ENCODE results near the gene ROBO2.

The ROBO2 gene

DNA sequence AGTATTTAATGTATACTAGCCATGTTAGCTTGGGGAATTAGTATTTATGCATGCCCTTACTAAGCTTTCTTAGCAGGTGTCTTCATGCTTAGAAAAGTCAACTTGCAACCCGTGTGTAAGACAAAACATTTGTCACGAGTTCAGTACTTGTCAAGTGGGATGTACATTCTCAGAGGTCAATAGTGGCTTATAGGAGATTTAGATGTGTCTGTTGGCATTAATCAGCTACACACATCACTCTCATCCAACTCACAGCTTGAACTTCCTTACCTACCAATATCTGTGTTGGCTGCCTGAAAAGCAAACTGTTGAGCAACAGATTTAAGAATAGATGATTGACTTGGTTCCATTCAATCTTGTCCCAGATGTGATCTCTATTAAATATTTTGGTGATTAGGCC lies 109.5 kb downstream of the ROBO2 start:
- no peaks in the 10 kb centered on the region for H3K36me3 Mint-ChIP-seq (ENCODE audit: insufficient read depth)
- H3K27ac Mint-ChIP-seq (ENCODE audit: low read depth) = no peak overlapping the region
- no peaks in the 10 kb centered on the region for H3K9me3 Mint-ChIP-seq
- no peak overlapping the region for H3K4me3 Mint-ChIP-seq
- H3K4me1 Mint-ChIP-seq = no peaks in the 10 kb centered on the region
- no peak for ATAC-seq (replicated peaks; ENCODE audit: extremely low read depth, poor library complexity, severe bottlenecking)
- no peaks in the 10 kb centered on the region for H3K27me3 Mint-ChIP-seq
- no peak for DNase-seq (ENCODE audit: low spot score in 2 of 2)

DNA sequence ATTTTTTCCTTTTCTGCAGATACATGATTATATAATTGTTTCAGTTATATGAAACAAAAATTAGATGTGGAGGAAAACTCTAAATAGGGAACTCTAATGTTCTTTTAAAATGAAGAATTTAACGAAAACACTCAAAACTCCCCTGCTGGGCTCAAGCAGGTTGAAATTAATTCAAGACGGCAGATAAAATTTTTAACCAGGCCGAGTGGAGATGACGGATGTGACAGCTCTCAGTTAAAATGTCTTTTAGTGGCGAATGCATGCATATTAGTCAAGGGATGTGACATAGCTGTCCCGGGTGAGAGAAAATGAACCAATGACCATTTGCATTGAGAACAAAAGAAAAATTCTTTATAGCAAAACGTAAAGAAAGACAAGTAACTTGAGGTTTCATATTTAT lies 110.1 kb downstream of the ROBO2 start:
- no peak overlapping the region for H3K27ac Mint-ChIP-seq (ENCODE audit: low read depth)
- H3K27me3 Mint-ChIP-seq = no peaks in the 10 kb centered on the region
- no peaks in the 10 kb centered on the region for H3K36me3 Mint-ChIP-seq (ENCODE audit: insufficient read depth)
- no peak for DNase-seq (ENCODE audit: low spot score in 2 of 2)
- no peaks in the 10 kb centered on the region for H3K4me1 Mint-ChIP-seq
- H3K4me3 Mint-ChIP-seq = no peak overlapping the region
- no peak for ATAC-seq (replicated peaks; ENCODE audit: extremely low read depth, poor library complexity, severe bottlenecking)
- peaks cover 3% of the 10 kb centered on the region for H3K9me3 Mint-ChIP-seq

DNA sequence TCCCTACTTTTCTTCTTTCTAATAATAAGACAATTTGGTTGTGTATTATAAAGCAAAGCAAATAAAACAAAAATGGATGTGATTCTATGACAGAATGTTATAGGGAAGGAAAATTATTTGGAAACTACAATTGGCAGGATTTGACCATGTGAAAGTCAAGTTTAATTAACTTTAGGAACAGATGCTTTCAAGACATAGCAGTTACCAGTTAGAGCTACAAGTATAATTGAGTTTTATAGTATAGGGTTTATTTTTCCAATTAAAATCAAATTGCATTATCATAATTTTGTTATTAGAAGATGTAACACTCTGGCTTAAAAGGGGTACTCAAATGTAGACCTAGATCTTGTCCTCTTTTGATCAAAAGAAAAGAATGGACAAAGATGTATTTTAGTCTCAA lies 110.9 kb downstream of the ROBO2 start:
- H3K4me1 Mint-ChIP-seq = no peaks in the 10 kb centered on the region
- no peaks in the 10 kb centered on the region for H3K27me3 Mint-ChIP-seq
- DNase-seq (ENCODE audit: low spot score in 2 of 2) = no peak
- no peaks in the 10 kb centered on the region for H3K36me3 Mint-ChIP-seq (ENCODE audit: insufficient read depth)
- no peak for ATAC-seq (replicated peaks; ENCODE audit: extremely low read depth, poor library complexity, severe bottlenecking)
- no peak overlapping the region for H3K4me3 Mint-ChIP-seq
- H3K9me3 Mint-ChIP-seq = peaks cover 7% of the 10 kb centered on the region
- H3K27ac Mint-ChIP-seq (ENCODE audit: low read depth) = no peak overlapping the region

DNA sequence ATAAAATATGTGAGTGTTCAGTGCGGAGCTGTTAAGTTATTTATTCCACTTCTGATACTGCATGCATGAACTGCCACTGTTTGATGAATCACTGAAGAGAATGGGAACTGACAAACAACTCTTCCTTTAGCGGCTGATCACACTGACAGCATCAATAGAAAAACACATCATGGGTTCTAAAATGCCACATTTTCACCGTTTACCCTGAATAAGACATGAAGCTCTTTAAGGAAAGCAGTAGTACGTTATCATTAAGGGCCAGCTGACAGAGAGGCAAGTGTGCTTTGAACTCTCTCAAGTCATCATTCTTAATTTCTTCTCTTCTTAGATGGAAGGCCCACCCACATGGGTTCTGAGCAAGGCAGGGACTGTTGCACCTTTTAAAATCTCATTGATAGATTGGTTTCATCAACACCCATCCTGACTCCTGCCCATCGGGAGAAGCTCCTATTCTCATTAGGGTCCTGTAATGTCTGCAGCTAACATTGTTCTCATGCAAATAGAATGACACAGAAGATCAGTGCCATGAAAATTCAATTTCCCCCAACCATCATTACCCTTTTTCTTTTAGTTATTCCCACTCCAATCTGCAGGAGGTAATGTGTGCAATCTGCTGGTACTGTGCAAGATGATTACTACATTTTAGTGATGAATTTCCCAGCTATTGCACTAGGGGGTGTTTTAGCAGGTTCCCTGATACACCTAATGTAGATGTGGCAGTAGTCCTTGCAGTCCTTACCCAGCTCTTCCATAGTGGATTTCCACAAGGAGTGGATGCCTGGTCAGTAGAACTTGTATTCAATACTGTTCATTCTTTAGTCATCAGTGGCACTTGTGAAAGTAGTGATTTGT lies 119.1 kb downstream of the ROBO2 start:
- Mint-ChIP-seq H3K27me3 (no peaks in the 10 kb centered on the region), H3K36me3 (ENCODE audit: insufficient read depth) (no peaks in the 10 kb centered on the region), H3K4me1 (no peaks in the 10 kb centered on the region), H3K9me3 (peaks cover 12% of the 10 kb centered on the region), H3K27ac (ENCODE audit: low read depth) (no peak overlapping the region), H3K4me3 (no peak overlapping the region)
- no peak for DNase-seq (ENCODE audit: low spot score in 2 of 2)
- no peak for ATAC-seq (replicated peaks; ENCODE audit: extremely low read depth, poor library complexity, severe bottlenecking)

DNA sequence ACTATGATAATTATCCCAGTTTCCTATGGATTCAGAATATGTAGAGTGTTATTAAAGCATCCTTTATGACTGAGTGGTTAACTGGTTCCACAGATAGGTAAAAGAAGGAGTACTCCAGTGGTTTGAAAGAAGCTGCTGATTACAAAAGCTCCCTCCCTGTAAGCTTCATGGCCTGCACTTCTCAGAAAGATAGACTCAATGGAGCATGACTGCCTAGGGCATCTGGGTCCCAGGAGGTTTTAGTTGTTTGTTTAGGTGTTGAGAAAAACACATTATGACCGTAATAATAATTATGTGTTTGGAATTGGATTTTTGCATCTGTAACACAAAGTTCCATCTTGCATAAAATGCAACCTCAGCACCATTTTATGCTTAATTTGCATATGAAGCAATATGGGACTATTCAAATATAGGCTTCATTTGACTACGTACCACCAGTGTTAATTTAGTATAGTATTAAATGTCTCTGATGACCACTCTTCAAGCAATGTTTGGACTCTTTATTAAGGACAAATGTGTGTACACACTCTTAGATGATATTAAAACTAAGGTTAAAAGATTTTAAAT lies 121.1 kb downstream of the ROBO2 start:
- H3K27ac Mint-ChIP-seq (ENCODE audit: low read depth) = no peak overlapping the region
- no peaks in the 10 kb centered on the region for H3K36me3 Mint-ChIP-seq (ENCODE audit: insufficient read depth)
- peaks cover 2% of the 10 kb centered on the region for H3K9me3 Mint-ChIP-seq
- DNase-seq (ENCODE audit: low spot score in 2 of 2) (no peak), ATAC-seq (replicated peaks; ENCODE audit: extremely low read depth, poor library complexity, severe bottlenecking) (no peak)
- no peaks in the 10 kb centered on the region for H3K27me3 Mint-ChIP-seq
- no peak overlapping the region for H3K4me3 Mint-ChIP-seq
- H3K4me1 Mint-ChIP-seq = no peaks in the 10 kb centered on the region

DNA sequence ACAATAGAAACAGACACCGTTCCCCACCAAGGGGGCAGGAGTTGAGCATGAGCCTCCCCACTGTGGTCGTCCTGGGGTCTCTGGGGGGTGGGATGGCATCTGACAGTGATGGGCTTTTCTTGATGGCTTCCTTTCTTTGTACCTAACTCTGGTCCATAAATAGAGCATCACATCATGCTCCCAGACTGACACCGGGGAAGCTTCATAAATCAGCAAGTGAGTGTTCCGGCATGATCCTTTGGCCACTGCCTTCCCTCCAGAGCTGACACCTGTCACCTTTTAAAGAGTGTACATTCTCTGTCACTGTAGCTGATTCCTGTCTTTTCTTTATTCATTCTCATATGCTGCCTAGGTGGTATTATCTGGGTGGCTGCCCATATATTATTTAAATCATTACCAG lies 129.9 kb downstream of the ROBO2 start:
- Mint-ChIP-seq H3K4me1 (no peaks in the 10 kb centered on the region), H3K27ac (ENCODE audit: low read depth) (no peak overlapping the region), H3K36me3 (ENCODE audit: insufficient read depth) (peaks cover 2% of the 10 kb centered on the region), H3K27me3 (no peaks in the 10 kb centered on the region), H3K4me3 (no peak overlapping the region), H3K9me3 (peaks cover 11% of the 10 kb centered on the region)
- ATAC-seq (replicated peaks; ENCODE audit: extremely low read depth, poor library complexity, severe bottlenecking) (no peak), DNase-seq (ENCODE audit: low spot score in 2 of 2) (no peak)

DNA sequence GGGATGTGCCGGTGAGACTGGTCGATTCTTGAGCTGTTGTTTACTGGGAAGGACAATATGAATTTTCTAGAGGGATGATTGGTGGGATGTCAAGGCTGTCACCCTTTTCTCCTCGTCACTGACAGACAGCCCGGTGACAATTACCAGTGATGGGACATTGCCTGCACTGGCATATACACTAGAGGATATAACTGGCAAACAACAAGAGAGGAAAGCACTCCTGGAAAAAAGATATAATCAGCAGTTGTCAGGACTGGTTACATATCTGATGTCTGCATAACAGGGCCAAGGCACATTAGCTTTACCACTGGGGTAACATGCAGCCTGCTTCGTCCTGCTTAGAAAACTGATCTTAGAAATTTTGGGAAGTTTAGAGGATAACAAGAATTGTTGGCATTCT lies 131.1 kb downstream of the ROBO2 start:
- Mint-ChIP-seq H3K27ac (ENCODE audit: low read depth) (no peak overlapping the region), H3K4me3 (no peak overlapping the region), H3K27me3 (no peaks in the 10 kb centered on the region), H3K4me1 (no peaks in the 10 kb centered on the region), H3K36me3 (ENCODE audit: insufficient read depth) (peaks cover 2% of the 10 kb centered on the region), H3K9me3 (peaks cover 21% of the 10 kb centered on the region)
- DNase-seq (ENCODE audit: low spot score in 2 of 2) (no peak), ATAC-seq (replicated peaks; ENCODE audit: extremely low read depth, poor library complexity, severe bottlenecking) (no peak)

DNA sequence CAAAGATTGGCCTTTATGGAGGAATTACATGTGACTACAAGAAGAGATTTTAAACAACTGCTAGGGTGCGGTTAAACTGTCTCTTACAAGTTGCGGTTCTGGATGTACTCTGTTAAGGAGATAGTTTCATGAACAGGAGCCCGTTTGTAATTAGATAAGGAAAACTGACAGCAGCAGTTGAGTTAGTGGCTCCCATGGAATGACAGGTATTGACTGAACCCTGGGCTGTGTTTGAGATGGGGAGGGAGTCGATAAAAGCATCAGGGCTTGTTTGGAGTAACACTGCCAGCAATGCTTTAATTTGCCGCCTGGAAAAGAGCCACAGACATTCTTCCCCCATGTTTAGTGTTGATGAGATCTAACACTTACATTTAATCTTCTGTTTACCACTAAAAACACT lies 139.9 kb downstream of the ROBO2 start:
- Mint-ChIP-seq H3K27me3 (no peaks in the 10 kb centered on the region), H3K4me1 (no peaks in the 10 kb centered on the region), H3K9me3 (peaks cover 23% of the 10 kb centered on the region), H3K36me3 (ENCODE audit: insufficient read depth) (no peaks in the 10 kb centered on the region), H3K27ac (ENCODE audit: low read depth) (no peak overlapping the region), H3K4me3 (no peak overlapping the region)
- ATAC-seq (replicated peaks; ENCODE audit: extremely low read depth, poor library complexity, severe bottlenecking) = no peak
- DNase-seq (ENCODE audit: low spot score in 2 of 2) = no peak

DNA sequence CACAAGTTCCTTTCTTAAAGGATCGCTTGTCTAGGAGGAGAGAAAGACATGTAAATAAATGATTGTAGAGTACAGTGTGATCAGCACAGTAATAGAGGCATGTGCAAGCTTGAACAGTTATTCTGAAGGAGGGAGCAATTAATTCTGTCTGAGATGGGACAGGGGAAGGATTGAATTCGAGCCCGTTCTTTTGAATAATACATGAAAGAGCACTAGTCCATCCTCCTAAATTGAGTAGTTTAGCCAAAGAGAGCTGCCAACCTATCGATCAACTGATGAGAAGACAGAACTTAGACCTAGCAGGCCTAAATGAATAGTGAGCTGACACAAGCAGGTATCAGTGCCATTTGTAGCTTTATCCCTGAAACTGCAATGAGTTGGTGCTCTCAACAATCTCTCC lies 142.4 kb downstream of the ROBO2 start:
- no peak overlapping the region for H3K4me3 Mint-ChIP-seq
- H3K27me3 Mint-ChIP-seq = no peaks in the 10 kb centered on the region

DNA sequence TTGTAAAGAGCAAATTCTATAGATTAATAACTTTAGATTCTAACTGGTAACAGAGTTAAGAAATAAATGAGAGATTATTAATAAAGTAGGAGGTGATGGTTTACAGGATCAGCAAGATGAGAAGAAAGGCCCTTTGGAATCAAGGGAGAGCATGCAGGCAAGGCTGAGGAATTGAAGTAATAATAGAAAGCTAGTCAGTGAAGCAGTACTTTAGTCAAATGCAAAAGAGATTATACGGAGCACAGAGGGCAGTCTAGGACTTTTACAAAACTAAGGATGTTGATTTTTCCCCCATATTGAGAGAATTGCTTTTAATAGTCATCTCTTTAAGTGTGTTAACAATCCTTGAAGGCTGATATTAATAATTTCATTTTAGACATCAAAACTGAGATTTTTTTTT lies 146.4 kb downstream of the ROBO2 start:
- H3K4me1 Mint-ChIP-seq = no peaks in the 10 kb centered on the region
- H3K27me3 Mint-ChIP-seq = no peaks in the 10 kb centered on the region
- no peak overlapping the region for H3K4me3 Mint-ChIP-seq
- ATAC-seq (replicated peaks; ENCODE audit: extremely low read depth, poor library complexity, severe bottlenecking) (no peak), DNase-seq (ENCODE audit: low spot score in 2 of 2) (no peak)
- H3K27ac Mint-ChIP-seq (ENCODE audit: low read depth) = no peak overlapping the region
- peaks cover 17% of the 10 kb centered on the region for H3K9me3 Mint-ChIP-seq
- H3K36me3 Mint-ChIP-seq (ENCODE audit: insufficient read depth) = no peaks in the 10 kb centered on the region

More for the DNA sequence above, 142.4 kb downstream of the ROBO2 start:
- ATAC-seq (replicated peaks; ENCODE audit: extremely low read depth, poor library complexity, severe bottlenecking) = no peak
- no peak for DNase-seq (ENCODE audit: low spot score in 2 of 2)
- no peaks in the 10 kb centered on the region for H3K4me1 Mint-ChIP-seq
- H3K27ac Mint-ChIP-seq (ENCODE audit: low read depth) = no peak overlapping the region
- peaks cover 23% of the 10 kb centered on the region for H3K9me3 Mint-ChIP-seq
- no peaks in the 10 kb centered on the region for H3K36me3 Mint-ChIP-seq (ENCODE audit: insufficient read depth)

DNA sequence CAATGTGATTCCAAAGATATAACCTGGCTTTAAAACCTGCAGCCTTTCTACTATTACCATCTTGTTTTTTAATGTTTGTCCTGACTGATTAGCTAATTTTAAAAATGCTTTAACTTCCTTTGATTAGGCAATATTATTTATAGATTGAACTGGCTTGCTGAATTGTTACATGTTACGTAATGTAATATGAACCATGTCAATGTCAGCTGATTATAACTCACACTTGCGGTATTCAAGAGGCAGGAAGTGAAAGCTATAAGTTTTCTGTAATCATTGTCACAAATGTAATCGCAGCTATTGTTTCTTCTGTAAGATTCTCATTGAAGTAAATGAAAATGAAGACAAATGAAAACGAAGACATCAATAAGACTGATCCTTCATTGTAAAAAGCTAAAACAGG lies 146.8 kb downstream of the ROBO2 start:
- Mint-ChIP-seq H3K4me1 (no peaks in the 10 kb centered on the region), H3K9me3 (peaks cover 17% of the 10 kb centered on the region), H3K4me3 (no peak overlapping the region), H3K27me3 (no peaks in the 10 kb centered on the region), H3K36me3 (ENCODE audit: insufficient read depth) (no peaks in the 10 kb centered on the region), H3K27ac (ENCODE audit: low read depth) (no peak overlapping the region)
- ATAC-seq (replicated peaks; ENCODE audit: extremely low read depth, poor library complexity, severe bottlenecking) (no peak), DNase-seq (ENCODE audit: low spot score in 2 of 2) (no peak)

DNA sequence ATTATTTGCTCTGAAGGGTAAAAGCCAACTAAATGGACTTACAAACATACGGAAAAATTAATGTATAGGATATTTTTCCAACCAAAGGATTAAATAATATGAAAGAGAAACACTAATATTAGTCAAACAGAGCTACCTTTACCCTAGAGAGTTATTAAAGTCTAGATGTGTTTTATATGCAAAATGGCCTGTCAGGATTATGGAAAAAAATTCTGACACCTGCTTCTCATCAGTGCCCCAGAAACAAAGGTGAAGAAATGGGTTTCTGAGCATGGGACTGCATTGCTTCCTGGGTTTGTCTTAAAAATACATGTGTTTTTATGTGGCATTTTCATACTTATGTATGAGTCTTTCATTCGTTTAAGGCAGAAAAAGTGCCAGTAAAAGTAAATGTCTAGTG lies 148.3 kb downstream of the ROBO2 start:
- Mint-ChIP-seq H3K4me3 (no peak overlapping the region), H3K9me3 (peaks cover 17% of the 10 kb centered on the region), H3K36me3 (ENCODE audit: insufficient read depth) (no peaks in the 10 kb centered on the region), H3K27me3 (no peaks in the 10 kb centered on the region), H3K4me1 (no peaks in the 10 kb centered on the region), H3K27ac (ENCODE audit: low read depth) (no peak overlapping the region)
- DNase-seq (ENCODE audit: low spot score in 2 of 2) (no peak), ATAC-seq (replicated peaks; ENCODE audit: extremely low read depth, poor library complexity, severe bottlenecking) (no peak)

DNA sequence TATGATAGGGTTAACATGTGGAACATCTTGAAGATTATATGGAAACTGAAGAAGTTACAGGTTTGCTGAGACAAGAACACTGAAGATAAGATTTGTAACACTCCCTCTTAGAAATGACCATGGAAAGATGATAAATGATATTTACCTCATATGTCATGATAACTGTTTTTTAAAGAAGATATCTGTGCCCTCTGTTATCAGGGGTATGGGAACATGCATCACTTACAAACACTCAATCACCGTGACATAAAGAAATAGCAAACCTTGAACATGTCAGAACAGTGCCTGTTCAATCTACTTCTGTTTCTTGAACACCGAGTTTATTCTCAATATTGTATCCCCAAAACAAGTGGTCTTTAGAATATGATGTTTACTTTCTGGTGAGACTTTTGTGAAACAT lies 149.4 kb downstream of the ROBO2 start:
- Mint-ChIP-seq H3K27ac (ENCODE audit: low read depth) (no peak overlapping the region), H3K9me3 (peaks cover 14% of the 10 kb centered on the region), H3K36me3 (ENCODE audit: insufficient read depth) (no peaks in the 10 kb centered on the region), H3K27me3 (no peaks in the 10 kb centered on the region), H3K4me1 (no peaks in the 10 kb centered on the region), H3K4me3 (no peak overlapping the region)
- no peak for ATAC-seq (replicated peaks; ENCODE audit: extremely low read depth, poor library complexity, severe bottlenecking)
- no peak for DNase-seq (ENCODE audit: low spot score in 2 of 2)
